Placental pericyte (primary cell): ENCODE measurements around the gene PHKG1. TPM values are rescaled to one million over a fixed set of nuclear protein-coding genes. Genes with fewer than 3 reads are reported as not detected.

Source experiments
- small RNA-seq: library from RNA; depleted of rRNA; stranded (forward); fragments of <200 nt; gene quantifications from one replicate; pipeline ENCODE3, GENCODE V24; 2012; ENCODE audit warnings: low replicate concordance
- total RNA-seq: library from RNA; depleted of rRNA; stranded (reverse); fragments of >200 nt; gene quantifications from 2 replicates; pipeline ENCODE4 v1.2.3, GENCODE V29; 2012

The PHKG1 gene
- total RNA-seq = 0.86 and 0.88 TPM in 2 replicates

DNA sequence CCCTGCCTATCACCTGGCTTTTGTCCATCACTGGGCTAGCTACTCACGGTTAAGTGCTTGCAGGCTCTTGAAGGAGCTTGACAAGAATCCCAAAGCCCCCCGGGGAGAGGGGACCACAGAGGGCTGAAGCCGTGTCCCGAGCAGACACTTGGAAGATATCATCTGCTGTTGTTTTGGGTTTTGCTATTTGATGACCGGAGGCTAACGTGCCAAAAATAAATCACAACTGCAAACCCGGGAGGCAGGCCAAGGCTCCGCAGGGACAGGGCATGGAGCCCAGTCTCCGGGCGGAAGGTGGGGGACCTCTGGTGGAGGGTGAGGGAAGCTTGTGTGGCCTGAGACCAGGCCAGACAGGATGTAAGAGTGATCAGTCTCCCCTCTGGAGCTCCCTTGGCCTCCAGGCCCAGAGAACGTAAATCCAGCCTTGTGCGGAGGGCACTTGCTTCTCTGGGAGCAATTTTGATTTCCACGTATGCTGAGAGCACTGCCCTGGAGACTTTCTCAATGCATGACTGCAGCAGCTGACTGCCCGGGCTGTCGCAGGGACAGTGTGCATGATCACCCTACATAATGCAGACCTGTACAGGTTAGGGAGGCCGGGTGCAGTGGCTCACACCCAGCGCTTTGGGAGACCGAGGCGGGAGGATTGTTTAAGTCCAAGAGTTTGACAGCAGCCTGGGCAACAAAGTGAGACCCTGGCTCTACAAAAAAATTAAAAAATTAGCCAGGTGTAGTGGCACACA is at the start of gene PHKG1:
Gene PHKG1 (minus strand): TSS at position 164 of the 743 bp plus-strand sequence. CDS start 4,011 bp downstream, outside the sequence.

DNA sequence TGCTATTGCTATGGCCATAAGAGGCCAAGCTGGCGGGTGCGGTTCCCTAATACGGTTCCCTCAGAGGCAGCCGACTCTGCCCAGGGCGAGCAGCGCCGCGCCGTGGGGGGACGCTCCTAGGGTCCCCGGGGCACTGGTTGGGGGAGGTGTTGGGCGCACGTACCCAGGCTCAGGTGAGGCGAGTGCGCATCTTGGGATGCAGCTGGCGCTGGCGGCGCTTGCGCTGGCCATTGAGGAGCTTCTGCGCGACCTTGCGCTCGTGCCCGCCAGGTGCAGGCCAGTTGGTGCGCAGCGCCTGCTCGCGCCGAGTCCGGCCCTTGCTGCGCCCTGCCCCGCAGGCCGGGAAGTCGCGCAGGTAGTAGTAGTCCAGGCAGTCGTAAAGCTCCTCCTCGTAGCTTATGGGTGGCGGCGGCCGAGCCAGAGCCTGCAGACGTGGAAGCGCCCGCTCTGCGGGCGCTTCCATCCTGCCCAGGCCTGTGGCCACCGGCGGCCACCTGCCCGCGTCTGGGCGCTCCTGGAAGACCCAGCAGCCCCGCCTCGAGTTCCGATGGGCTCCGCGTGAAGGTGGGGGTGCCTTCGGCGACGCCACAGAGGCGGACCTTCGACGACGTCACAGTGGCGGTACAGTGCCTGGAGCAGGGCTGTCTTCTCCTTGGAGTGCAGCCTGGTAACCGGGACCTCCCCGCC is 23.2 kb upstream of the PHKG1 start, which contains the start of gene NUPR2:
Gene NUPR2 (minus strand): TSS at position 566 of the 687 bp plus-strand sequence. CDS start 103 bp downstream, at position 463.

DNA sequence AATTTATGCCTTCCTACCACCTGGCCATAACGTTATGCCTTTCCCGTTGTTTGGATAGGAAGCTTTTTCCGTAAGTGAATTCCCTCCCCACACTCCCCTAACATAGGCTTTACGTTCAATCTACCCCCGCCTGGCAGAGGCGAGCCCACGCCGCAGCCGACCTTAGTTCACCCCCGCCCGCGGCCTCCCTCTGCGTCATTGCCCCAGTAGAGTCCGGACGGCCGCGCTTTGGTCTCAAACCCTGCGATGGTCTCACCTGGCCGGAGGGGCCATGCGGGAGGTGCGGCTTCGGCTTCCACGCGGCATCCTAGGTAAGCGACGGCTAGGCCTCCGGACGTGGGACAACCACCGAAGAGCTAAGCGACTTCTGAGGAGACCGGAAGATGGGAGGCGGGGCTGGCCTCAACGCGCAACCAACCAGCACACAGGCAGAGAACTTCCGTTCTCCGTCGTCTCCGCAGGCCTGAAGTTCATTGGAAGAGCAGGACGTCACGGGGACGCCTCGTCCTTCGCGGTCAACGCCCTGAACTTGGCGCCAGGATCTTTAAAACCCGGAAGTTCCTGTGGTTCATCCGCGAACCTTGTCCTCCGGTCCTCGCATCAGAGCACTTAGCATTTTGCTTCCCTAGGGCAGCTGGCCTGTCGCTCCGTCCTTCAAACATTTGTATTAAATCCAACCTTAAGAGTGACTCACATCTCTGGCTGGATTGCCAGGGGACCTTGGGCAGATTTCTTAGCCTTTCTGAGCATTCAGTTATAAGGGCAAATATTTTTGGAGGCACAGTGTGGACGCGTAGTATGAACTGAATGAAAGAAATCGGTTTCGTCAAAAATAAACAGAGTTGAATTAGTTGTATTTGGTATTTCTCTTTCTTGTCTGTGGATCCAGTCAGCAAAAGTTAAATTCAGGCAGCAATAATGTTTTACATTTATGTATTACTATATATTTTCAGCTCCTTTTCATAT is 13.6 kb upstream of the PHKG1 start, which contains the start of gene CHCHD2:
Gene CHCHD2 (minus strand): TSS at position 369 of the 966 bp plus-strand sequence. CDS start 63 bp downstream, at position 306.

DNA sequence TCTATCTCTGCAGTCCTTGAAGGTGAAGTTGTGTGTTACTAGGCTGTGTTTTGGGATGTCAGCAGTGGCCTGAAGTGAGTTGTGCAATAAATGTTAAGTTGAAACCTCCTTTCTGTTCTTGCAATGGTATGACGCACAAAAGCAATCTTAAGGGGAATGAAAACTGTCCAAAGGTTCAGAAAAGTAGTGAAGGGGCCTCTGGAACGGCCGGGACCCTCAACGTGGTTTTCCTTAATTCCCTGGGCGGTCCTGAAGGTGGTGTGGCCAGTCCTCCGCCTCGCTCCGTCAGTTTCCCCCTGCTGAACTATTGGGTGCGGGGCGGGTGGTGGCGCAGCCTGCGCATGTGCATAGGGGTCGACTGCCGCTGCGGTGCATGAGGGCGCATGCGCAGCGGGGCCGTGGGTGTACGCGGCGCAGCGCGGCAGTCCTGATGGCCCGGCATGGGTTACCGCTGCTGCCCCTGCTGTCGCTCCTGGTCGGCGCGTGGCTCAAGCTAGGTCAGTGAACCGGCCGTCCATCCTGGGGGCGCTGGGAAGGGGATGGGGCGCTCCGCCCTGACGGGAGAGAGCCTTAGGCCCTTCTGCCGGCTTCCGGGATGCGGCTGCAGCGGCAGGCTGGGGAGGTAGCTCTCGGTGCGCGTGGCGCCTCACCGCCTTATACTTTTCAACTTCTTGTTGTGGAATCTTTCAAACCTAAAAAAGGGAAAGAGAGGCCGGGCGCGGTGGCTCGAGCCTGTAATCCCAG is 28.7 kb downstream of the PHKG1 start, which contains the start of gene SUMF2:
Gene SUMF2 (plus strand): TSS at position 405 of the 744 bp plus-strand sequence. CDS start 26 bp downstream, at position 431.

DNA sequence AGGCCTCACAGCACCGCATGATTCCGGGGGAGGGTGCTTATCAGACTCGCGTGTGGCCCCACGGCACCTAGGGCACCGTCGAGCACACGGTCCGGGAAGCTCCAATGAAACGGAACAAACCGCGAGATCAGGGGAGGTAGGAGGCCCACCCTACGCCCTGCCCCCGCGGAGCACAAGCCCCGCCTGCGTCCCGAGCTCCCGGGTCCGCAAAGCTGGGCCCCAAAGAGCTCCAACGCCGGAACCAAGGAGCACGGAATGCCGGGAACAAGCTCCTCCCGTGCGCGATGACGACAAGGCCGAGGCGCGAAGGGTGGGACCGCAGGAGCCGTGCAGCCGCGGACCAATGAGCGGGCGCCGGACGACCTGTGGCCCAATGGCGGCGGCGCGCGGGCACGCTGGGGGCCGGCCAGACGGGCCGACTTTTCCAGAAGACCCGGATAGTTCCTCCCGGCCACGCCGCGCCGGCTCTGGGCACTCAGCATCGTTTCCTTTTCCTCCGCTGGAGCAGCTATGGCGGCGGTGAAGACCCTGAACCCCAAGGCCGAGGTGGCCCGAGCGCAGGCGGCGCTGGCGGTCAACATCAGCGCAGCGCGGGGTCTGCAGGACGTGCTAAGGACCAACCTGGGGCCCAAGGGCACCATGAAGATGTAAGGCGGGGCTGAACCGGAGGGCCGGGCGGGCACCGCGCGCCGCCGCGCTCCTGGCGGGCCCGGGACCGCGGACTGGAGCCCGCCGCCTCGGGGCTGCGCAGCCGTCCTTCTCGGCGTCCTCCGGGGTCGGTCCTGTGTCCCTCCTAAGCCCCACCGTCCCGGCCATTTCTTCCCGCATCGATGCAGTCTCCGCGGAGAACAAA is 41.2 kb downstream of the PHKG1 start, which contains the start of the genes CCT6A and PSPH:
Gene CCT6A (plus strand): TSS at position 427 of the 853 bp plus-strand sequence. CDS start 84 bp downstream, at position 511.
Gene PSPH (minus strand): TSS at position 106 of the 853 bp plus-strand sequence. CDS start 30,232 bp downstream, outside the sequence.

Small RNA genes lying within 50 kb of the gene (small RNA-seq; reads per million reads assigned to genes)
- 0.39 reads per million, percentile 10 among the genes with 10 or more reads in this experiment for gene SNORA15
- 0.94 reads per million, percentile 42 among the genes with 10 or more reads in this experiment for gene SNORA22B

Other genes with a start within 250 kb of the PHKG1 start
- not detected in 2 replicates for gene SEPTIN14, start 230.2 kb downstream of the PHKG1 start, total RNA-seq
- gene ZNF713, start 205.5 kb downstream of the PHKG1 start, total RNA-seq = 2.0 and 2.4 TPM in 2 replicates
- 9.0 and 10.9 TPM in 2 replicates for gene MRPS17, start 141.1 kb downstream of the PHKG1 start, total RNA-seq
- 29.3 and 37.5 TPM in 2 replicates for gene NIPSNAP2, start 128.4 kb downstream of the PHKG1 start, total RNA-seq
- gene PSPH, start 41.5 kb downstream of the PHKG1 start, total RNA-seq = 56.2 and 75.3 TPM in 2 replicates
- gene CCT6A, start 41.2 kb downstream of the PHKG1 start, total RNA-seq = 125 and 184 TPM in 2 replicates
- gene SUMF2, start 28.7 kb downstream of the PHKG1 start, total RNA-seq = 186 and 218 TPM in 2 replicates
- 338 and 347 TPM in 2 replicates for gene CHCHD2, start 13.5 kb upstream of the PHKG1 start, total RNA-seq
- gene NUPR2, start 23.5 kb upstream of the PHKG1 start, total RNA-seq = not detected in 2 replicates